Myocyte (in vitro differentiated cells): ENCODE data around the gene ADGRB3. TPM values are rescaled to one million over a fixed set of nuclear protein-coding genes. Genes with fewer than 3 reads are reported as not detected.

ENCODE experiments used
- DNase-seq: peaks from one replicate; pipeline ENCODE4 v3.0.0-alpha.2; 2012; ENCODE audit warnings: low read depth
- total RNA-seq: library from RNA; depleted of rRNA; stranded (reverse); fragments of >200 nt; gene quantifications from 2 replicates; pipeline ENCODE4 v1.2.3, GENCODE V29; 2014

The ADGRB3 gene
- total RNA-seq, 1 donor from 2014 or later = 0.13 TPM

DNA sequence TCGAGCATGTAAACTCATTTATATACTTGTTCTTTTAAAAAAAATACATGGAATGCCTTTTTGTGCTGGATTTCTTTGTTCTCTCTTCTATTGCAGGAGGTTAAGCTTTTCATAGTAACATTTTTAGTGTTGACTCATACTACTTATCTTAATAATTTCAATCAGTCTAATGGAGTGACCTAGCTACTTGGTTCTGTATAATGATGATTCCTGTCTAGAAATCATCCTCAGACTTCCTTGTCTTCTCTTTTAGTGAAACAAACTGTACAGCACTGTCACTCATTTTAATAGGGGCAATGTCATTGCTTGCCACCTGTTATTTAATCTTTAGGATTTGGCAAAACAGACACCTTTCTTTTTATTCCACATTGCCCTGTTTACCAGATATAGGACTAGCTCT, 62.3 kb downstream of the ADGRB3 start:
- DNase-seq = no peak

DNA sequence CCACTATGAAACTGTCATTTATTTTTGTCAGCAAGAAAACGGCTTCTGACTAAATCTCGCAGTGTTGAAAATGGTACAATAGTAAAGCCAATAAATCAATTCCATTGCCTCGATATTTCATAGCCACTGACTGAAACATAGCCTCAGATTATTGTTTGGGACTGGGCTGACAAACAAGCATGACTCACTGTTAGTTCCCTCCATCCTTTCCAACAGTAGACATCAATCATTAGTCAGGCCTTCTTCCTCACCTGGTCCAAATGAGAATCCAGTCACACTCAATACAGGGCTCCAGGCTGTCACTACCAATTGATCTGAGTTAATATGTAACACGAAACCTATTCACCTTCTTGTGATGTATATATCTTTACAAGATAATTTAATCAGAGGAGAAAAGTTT, 66.1 kb downstream of the ADGRB3 start:
- DNase-seq = no peak

DNA sequence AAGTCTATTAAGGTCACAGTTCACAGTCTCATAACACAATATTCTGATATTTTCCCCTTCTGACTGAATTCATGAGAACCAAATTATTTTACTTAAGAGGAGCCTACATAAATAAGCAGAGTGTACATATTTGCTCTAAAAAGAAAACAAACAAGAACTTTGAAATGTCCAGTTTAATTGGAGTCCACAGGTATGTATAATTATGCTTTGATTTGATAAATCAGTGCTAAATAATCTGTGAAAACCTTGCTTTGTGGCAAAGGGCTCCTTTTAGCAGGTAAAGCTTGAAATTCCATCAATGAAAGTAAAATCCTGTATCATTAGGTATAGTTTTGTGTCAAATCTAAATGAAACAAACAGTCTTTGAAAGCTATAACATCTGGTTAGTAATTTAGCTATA, 69.4 kb downstream of the ADGRB3 start:
- no peak for DNase-seq

DNA sequence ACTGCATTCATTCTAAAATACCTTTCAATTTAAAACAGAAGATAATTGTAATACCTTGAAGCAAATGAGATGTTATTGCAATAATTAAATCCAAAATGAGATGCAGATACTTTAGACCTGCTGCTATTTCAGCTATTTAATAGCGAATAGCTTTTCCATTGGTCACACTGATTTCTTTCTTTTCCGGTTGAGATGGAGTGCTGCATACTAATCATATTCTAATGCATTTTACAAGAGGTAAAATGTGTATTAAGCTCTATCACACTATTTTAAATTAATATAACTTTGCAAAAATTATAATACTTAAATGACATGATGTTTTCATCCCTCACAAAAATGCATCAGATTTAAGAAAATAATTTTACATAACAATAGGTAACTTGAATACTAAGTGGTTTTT, 74.0 kb downstream of the ADGRB3 start:
- no peak for DNase-seq

DNA sequence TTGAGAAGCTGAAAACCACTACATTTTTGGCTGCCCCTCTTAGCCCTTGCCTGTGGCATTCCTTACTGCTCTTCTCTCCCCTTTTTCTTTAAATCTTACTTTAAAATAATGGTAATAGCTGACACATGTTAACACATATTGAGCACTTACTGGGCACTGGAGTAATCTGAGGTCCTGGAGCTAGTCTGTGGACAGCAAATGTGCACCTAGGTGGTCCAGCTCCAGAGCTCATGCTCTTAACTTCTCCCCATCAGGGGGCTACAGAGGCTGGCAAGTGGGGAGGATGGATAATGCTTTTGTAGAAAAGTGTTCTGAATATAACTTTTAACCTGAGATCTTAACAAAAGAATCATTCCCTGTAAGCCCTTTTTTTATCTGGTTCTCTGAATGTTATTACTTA, 74.8 kb downstream of the ADGRB3 start:
- no peak for DNase-seq

DNA sequence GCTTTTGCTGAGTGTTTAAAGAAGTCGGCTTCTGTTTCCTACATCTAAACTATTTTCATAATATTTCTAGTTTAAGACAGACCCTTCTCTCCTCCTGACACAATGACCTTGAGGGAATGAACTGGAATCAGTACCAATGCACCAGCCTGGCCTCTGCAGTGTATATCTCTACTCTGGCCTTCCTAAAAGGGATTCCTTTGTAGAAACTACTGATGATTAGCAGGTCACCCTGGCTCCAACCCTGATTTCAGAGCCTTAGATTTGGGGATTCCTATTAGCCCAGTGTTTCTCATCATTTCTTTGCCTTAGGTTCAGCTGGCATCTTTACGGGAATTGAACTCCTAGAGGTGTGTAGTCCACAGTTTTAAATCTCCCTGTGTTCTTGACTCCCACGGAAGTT, 75.4 kb downstream of the ADGRB3 start:
- DNase-seq = no peak

DNA sequence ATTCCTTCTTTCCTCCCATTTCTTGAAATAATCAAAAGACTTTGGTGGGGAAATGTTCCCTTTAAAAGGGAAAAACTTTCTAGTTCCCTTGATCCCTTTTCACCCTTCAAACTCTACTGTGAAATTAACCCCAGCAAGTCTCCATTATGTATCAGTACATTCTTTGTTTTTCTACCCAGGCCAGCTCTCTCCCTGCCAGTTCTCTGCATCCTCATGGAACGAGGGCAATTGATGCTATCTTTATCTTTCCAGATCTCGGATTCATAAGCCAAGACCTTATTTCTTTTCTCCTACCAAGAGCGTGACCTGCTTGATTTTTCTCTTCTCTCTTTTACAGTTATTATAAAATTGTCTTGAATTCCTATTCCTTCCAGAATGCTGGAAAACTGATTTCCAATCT, 75.8 kb downstream of the ADGRB3 start:
- no peak for DNase-seq

DNA sequence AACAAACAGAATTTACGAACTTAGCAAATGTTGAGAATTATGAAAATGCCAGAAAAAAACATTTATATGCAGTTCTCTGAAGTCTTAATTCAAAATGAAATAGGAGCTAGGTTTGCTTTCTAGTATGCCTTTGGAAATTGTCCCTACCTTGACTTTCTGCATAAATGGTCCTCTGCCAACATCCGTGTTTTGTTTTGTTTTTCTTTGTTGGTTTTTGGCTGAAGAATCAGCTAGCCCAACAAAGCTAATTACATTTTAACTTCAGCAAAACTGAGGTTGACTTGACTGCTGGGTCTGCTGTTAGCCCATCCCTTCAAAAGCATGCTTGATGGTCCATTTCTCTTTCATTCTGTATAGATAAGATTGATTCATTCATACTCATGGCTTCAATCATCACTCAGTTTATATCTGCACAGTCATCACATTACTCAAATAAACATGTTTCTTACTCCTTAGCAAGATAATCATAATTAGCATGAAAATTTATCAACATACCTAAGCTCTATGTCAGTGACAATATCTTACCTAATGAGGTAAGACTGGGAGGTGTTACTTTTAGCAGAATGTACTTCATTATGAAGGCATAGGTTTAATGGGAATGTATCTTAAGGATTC, 76.4 kb downstream of the ADGRB3 start:
- no peak for DNase-seq

DNA sequence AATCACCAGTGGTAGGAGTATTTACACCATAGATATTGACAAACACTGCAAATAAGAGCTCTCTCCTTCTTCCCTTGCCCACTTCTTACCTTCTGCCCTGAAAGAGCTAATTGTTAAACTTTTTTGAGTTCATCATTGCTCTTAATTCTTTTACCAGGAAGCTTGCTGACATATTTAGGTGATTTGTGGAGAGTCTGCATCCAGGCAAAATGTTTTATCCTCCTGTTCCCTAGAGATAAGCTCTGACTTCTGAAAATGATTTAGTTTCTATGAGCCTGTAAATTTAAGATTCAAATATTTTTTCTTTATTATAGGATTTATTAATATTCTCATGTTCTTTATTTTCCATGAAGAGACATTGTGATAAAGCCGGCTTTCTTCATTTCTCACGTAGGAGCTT, 81.5 kb downstream of the ADGRB3 start:
- DNase-seq = no peak

DNA sequence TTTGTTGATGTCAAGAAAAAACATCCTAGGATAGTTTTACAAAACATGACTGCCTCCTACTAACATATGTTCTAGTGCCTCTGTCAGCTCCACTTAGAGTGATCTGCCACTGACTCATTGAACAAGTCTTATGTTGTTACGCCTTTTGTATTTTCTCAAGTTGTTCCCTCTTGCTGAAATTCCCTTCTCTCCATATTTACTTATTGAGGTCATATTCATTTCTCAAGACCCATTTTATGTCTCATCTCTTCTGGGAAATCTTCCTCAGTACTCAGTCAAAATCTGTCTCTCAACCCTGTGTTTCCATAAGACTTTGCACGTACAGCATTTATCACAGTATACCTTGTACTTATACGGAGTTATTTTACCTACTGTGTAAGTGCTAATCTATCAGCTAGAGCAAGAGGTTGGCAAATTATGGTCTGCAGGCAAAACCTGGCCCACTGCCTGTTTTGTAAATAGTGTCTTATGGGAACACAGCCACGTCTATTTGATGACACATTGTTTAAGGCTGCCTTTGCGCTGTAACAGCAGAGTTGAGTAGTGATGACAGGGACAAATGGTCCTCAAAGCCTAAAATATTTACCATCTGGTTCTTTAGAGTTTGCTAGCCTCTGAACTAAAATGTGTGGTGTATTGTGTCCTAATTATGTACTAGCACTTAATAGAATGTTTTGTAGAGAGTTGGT, 83.4 kb downstream of the ADGRB3 start:
- DNase-seq = no peak

DNA sequence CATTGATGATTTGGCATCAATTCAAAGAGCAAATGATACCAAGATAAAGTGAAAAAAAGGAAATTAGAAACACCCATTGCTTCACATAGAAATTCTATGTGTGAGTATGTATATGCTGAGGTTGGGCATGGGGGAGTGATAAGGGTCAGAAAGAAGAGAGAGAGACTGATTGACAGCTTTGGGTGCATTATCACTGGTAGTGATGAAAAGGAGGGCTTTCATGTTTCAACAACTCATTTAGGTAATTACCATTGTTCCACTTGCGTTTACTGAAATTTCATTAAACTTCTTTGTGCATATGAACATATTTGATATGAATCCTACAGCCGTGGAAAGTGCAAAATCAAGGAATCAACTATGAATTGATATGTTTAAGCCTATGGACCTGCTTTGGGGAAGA, 84.7 kb downstream of the ADGRB3 start:
- DNase-seq = no peak

DNA sequence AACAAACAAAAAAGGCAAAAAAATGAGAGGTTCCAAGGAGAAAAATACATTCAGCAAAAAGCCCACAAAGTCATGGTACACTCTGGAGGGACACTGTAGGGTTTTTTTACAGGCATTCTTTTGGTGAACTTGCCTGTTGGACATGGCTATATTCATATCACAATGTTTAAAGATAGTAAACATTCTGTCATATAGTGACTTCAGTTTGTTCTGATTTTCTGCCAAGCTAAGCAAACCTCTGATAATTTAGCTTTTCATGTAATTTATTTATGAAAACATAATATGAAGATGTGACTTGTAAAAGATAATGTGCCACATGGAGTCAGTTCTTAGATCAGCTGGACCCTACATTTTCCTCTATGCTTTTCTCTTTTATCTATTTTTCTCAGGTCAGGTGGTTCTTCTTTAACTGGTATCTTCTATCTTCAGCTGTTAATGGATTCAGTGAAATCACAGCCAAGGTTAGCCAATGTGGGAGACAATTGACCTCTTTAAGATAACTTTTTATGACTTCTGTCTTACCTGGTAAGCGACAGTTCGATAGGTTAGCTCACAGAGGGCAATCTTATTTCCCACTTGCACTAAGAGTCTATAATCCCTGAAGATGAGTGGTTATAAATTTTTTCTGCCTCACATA, 87.9 kb downstream of the ADGRB3 start:
- DNase-seq = no peak

DNA sequence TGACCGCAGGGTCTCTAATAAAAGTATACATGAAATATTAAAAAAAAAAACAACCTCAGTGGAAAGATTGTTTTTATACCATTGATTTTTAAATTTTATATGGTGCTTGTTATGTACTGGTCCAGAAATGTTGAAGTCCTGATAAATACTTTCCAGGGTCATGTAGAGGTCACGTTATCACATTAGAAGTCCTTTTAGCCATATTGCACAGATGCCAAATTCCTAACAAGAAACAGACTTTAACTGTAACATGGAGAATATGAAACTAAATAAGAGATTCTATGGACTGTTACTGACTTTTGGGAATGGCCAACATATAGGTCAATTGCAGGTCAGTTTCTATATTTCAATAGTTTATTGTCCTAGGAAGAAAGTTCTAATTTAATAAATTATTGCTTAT, 89.0 kb downstream of the ADGRB3 start:
- DNase-seq = no peak

DNA sequence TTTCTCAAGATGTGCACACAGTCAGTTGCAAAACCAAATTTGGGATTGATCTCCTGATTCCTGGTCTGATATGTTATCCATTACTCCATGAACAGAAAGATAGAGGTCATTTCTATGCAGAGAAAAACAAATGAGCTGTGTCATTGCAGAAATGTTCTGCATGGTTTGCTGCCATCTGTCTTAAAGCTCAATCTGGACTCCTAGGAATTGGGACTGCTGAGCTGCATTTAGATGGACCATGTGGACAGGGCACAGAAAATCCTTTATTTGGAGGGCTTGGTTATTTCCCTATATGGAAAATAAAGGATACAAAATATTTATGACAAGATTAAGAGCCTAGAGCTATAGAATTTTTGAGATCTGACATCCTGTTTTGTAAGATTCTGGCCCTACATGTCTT, 91.3 kb downstream of the ADGRB3 start:
- DNase-seq = no peak

DNA sequence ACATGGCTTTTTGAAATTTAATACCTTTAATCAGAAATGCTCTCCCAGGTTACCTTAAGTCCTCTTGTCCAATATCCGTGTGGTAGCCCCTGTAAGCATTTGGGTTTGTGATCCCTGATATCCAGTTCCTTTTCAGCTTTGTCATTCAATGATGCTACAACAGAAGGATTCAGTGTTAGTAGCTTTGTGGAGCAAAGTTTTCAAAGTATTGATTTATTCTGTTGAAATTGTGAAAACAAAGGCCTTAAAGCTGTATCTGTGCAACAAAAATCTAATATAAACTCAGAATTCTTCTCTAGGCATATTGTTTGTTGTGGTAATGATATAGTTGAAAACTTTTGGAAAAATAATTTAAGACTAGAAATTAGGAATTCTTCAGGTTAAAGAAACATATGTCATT, 91.9 kb downstream of the ADGRB3 start:
- no peak for DNase-seq

DNA sequence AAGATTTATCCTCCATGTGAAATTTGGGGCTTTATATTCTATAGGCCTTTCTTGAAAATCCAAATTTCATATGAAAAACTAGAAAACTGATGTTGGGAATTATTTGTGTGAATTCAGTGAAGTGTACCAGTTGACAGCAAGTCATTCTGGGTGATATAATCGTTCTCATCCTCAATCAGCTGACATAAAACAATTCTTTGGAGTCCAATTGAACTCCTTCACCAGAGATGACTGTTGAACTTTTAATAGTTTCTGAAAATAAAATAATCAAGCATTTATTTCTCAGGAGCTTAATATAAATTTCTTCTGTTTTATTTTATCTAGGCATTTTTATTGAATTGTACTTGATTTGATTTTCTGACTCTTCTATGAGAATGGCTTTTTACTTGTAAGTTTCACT, 92.6 kb downstream of the ADGRB3 start:
- no peak for DNase-seq

DNA sequence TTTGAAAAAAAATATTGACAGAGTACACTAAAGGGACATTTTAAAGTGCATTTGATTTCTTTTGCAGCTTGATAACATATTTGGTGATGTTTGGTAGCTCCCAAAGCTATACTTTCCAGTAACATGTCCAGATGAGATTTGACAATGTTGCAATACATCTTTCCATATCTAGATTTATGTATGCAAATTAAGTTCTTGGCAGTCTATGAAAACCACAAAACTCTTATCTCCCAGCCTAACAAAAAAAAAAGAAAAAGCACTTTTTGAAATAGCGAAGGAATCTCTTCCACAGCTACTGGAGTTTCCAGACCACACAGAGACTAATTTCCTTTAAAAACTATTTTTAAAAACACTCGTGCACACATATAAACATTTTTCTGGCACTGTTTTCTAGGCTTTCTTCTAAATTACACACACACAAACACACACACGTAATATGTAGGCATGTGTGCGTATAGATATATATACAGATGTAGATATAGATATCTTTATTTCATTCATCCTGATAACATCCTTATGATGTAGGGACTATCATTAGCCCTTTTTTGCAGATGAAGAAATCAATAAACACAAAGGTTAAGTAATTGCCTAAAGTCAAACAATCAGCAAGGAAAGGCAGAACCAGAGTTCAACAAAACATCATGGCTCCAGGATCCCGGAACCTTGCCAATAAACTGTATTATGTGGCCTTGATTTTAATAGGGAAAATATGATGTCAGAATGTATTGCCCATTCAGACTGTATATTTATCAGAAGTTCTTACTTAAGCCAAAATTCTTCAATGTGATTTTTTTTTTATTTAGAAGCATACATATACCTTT, 93.3 kb downstream of the ADGRB3 start:
- no peak for DNase-seq

DNA sequence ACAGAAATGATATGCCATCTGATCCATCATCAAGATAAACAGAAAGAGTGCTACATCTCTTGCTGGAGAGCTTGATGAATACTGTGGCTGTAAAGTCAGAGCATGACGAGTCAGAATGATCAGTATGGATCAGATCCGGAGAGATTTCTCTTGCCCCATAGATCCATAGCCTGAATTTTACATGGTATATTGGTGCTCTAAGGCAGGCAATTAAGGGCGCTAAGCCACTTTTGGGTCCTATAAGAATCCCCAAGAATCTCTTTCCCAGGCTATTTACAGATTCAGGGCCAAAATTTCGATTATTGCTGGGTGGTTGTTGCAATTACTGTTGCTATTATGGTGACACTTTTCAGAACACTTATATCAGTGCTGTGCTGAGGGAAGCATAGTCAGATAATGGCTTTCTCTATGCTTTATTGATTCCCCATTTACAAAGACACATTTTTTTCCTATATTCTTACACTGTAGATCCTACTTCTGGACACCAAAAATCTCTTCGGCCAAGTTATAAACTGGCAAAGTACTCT, 94.4 kb downstream of the ADGRB3 start:
- DNase-seq = no peak

DNA sequence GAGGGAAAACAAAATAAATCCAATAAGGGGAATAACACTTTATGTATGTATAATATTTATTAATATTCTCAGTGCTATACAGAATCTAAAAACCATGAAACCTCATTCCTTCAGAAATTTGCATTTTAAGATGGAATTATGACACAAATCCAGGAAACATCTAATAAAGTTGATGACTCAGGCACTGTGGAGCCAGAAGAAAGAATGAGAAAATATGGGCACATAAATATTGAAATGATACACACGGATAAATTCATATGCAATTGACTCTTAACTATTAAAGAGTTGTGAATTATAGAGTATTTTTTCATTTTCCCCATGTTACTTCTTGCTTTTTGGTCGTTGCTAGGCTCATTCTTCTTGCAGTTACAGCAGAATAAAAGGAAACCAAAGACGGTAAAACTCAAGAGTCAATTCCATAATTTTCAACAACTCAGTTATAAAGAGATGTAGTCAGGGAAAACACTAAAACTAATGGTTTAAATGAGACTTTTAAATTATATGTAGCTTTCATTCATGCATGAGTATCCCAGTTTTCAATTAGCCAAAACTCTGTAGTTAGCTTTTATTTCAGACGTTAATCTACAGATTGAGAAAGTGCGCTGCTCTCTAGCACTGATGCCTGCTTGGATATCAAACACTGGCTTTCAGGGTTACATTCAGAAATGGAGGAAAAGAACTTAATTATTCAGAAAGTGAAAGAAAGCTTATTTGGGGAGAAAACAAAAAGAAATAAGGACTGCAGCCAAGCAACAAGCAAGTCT, 95.4 kb downstream of the ADGRB3 start:
- DNase-seq = no peak

DNA sequence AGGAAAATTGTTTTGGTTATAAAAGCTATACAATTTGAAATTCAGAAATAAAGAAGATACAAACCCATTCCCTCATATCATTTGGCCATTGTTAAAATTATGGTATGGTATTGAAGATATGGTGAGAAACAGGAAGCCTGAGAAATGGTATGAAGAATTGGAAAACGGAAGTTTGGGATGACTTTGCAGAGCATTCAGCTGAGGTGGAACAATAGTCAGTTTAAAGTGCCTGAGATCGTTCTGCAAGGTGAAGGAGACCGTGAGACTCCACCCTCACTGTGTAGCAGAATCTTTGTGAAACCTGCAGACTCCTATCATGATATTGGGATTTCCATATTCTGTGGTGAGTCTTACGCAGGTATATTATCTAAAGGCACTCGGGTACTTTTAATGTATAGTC, 97.3 kb downstream of the ADGRB3 start:
- DNase-seq = no peak

DNA sequence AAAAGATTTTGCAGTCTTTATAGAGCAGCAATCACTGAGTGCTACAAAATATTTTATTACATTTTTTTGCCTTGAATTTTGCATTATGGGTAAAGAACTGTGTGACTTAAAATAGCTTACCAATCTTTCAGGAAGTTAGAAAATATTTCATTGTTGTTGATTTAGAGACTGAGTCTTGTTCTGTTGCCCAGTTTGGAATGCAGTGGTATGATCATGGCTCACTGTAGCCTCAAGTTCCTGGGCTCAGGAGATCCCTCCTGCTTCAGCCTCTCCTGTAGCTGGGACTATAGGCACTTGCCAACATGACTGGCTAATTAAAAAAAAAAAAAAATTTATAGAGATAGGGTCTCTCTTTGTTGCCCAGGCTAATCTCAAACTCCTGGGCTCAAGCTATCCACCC, 100.8 kb downstream of the ADGRB3 start:
- no peak for DNase-seq
